CD4-positive, alpha-beta T cell treated with Interleukin-1 beta for 1 hour (primary cell): Measurements from ENCODE around the gene RAB42.
"Not testable (repeated sequence)": the region's sequence is repeated elsewhere in the genome, so short reads cannot be mapped to it uniquely, and the experiment has no call there.

Experiments used
- DNase-seq, 2 donors: peaks; one replicate each; pipeline ENCODE4 v3.0.0-alpha.2; 2020 to 2022

RAB42 gene

GRCh38 chr1:28591708-28592320 lies at the start of gene RAB42:
Gene RAB42, plus strand, starts transcription at chr1:28592265. Its CDS starts 247 bp downstream, at chr1:28592512.
- no peak for DNase-seq

- no peak for DNase-seq
Observed at GRCh38 chr1:28545246-28545628, 46.8 kb upstream of the RAB42 start.

- no peak for DNase-seq
Observed at GRCh38 chr1:28548318-28548717, 43.7 kb upstream of the RAB42 start.

GRCh38 chr1:28551381-28551780 lies 40.7 kb upstream of the RAB42 start:
- DNase-seq = no peak

GRCh38 chr1:28552758-28553663 lies 39.1 kb upstream of the RAB42 start, which contains the start of gene TRNAU1AP:
Gene TRNAU1AP, plus strand, starts transcription at chr1:28553085. Its CDS starts 26 bp downstream, at chr1:28553111.
- peak; percentile 97 to 98 for DNase-seq

- no peak for DNase-seq
Observed at GRCh38 chr1:28560886-28561285, 31.2 kb upstream of the RAB42 start.

GRCh38 chr1:28564310-28564709 lies 27.8 kb upstream of the RAB42 start:
- DNase-seq = no peak

GRCh38 chr1:28565040-28565439 lies 27.0 kb upstream of the RAB42 start:
- DNase-seq = no peak

GRCh38 chr1:28565726-28566125 lies 26.3 kb upstream of the RAB42 start:
- DNase-seq = no peak

- no peak for DNase-seq
Observed at GRCh38 chr1:28566931-28567330, 25.1 kb upstream of the RAB42 start.

- DNase-seq = no peak
Observed at GRCh38 chr1:28571911-28572310, 20.2 kb upstream of the RAB42 start.

GRCh38 chr1:28572891-28573290 lies 19.2 kb upstream of the RAB42 start:
- DNase-seq = not testable (repeated sequence)

- no peak for DNase-seq
Observed at GRCh38 chr1:28573564-28573963, 18.5 kb upstream of the RAB42 start.

- no peak for DNase-seq
Observed at GRCh38 chr1:28577052-28577678, 14.9 kb upstream of the RAB42 start.

GRCh38 chr1:28577738-28578536 lies 14.1 kb upstream of the RAB42 start:
- DNase-seq = no peak

- no peak for DNase-seq
Observed at GRCh38 chr1:28578696-28579218, 13.3 kb upstream of the RAB42 start.

GRCh38 chr1:28579401-28579800 lies 12.7 kb upstream of the RAB42 start:
- DNase-seq = no peak

GRCh38 chr1:28580722-28581530 lies 11.1 kb upstream of the RAB42 start:
- peak; percentile 63 to 67 for DNase-seq

- peak; percentile 94 for DNase-seq
Observed at GRCh38 chr1:28581531-28582247, 10.4 kb upstream of the RAB42 start.

- DNase-seq = no peak
Observed at GRCh38 chr1:28582248-28582615, 9.8 kb upstream of the RAB42 start.
